Measurements from ENCODE around the gene TLE3. TPM values are rescaled to one million over a fixed set of nuclear protein-coding genes. Genes with fewer than 3 reads are reported as not detected.

The TLE3 gene
- total RNA-seq, 1 experiment from 2014 or later = 98.2 TPM

- no peak for DNase-seq
- Mint-ChIP-seq H3K4me3 (no peak overlapping the region), H3K27ac (no peak overlapping the region; a peak in 1 of 7 replicates)
These were observed 99.9 kb downstream of the TLE3 start for GRCh38 chr15:69997813-69998212.

More at GRCh38 chr15:69997813-69998212, 99.9 kb downstream of the TLE3 start:
- no peak overlapping the region for H3K4me2 ChIP-seq (ENCODE audit: insufficient read depth, insufficient read length, low read length)
- H3K79me2 ChIP-seq (ENCODE audit: insufficient read depth, low read length) = no peaks in the 10 kb centered on the region
- WGBS (ENCODE audit: extremely low coverage, insufficient read length, low lambda C conversion rate) = no CpG with 5 or more reads among the region's 2 CpGs
- H2BK20ac ChIP-seq (ENCODE audit: low read depth, low read length, poor library complexity, severe bottlenecking) = no peak overlapping the region
- no peak overlapping the region for H3K56ac ChIP-seq (ENCODE audit: insufficient read length, low read depth, low read length)
- H3K36me3 Mint-ChIP-seq (ENCODE audit: insufficient read depth in 1 of 3, low read depth in 3 of 3) = peaks cover 4 to 6% (median 5%) of the 10 kb centered on the region in 3 experiments; a peak in 6 of 7 replicates
- H2BK15ac ChIP-seq (ENCODE audit: low read depth, low read length) = no peak overlapping the region
- H2AK5ac ChIP-seq (ENCODE audit: insufficient read length, low read length) = no peak overlapping the region
- H4K5ac ChIP-seq (ENCODE audit: insufficient read length, low read depth, low read length) = no peak overlapping the region
- H3K27ac ChIP-seq (ENCODE audit: insufficient read length, low read depth, low read length) = no peak overlapping the region
- TF ChIP-seq CTCF (conservative IDR thresholded peaks at IDR 0.05) = no peak
- H2BK5ac ChIP-seq (ENCODE audit: insufficient read length, low read length) = no peak overlapping the region
- H4K91ac ChIP-seq (ENCODE audit: insufficient read length, low read depth, low read length) = no peak overlapping the region
- peaks cover 6% of the 10 kb centered on the region for H3K27me3 Mint-ChIP-seq (ENCODE audit: low read depth)
- no peaks in the 10 kb centered on the region for H3K4me1 ChIP-seq (ENCODE audit: insufficient read depth, low read length)
- peaks cover under 1% of the 10 kb centered on the region for H3K9me3 ChIP-seq (ENCODE audit: control insufficient read depth, low read depth, low read length)
- H4K8ac ChIP-seq (replicated peaks; ENCODE audit: insufficient read length, low read depth, low read length) = no peak overlapping the region
- no peak overlapping the region for H3K14ac ChIP-seq (ENCODE audit: insufficient read depth, low read length)
- no peaks in the 10 kb centered on the region for H4K20me1 ChIP-seq (ENCODE audit: control insufficient read depth, insufficient read depth, insufficient read length)
- no peak overlapping the region for H2BK12ac ChIP-seq (ENCODE audit: insufficient read length, low read depth, low read length)
- peaks cover 6 to 9% of the 10 kb centered on the region in 2 experiments for H3K9me3 Mint-ChIP-seq
- H3K4me1 Mint-ChIP-seq = peaks cover 10 to 27% of the 10 kb centered on the region in 2 experiments
- no peak overlapping the region for H2BK120ac ChIP-seq (ENCODE audit: low read depth, low read length, poor library complexity, severe bottlenecking)
- H3K18ac ChIP-seq (ENCODE audit: insufficient read length, low read depth, low read length) = no peak overlapping the region
- H3K4ac ChIP-seq (ENCODE audit: low read depth, low read length) = no peak overlapping the region
- no peaks in the 10 kb centered on the region for H3K79me1 ChIP-seq (ENCODE audit: insufficient read depth, low read depth, low read length, poor library complexity, severe bottlenecking)
- H3K27me3 ChIP-seq (ENCODE audit: insufficient read depth, low read length) = no peaks in the 10 kb centered on the region
- H3K9ac ChIP-seq (ENCODE audit: extremely low read depth, insufficient read length, low read length) = no peak overlapping the region
- no peak overlapping the region for H3K23ac ChIP-seq (ENCODE audit: insufficient read length, low read depth, low read length)
- H3T11ph ChIP-seq (ENCODE audit: low read length) = no peak overlapping the region
- H2AFZ ChIP-seq (ENCODE audit: low read length) = no peak overlapping the region
- no peaks in the 10 kb centered on the region for H3K23me2 ChIP-seq (ENCODE audit: insufficient read length, low read depth, low read length, poor library complexity, severe bottlenecking)

Small RNAs within 50 kb of the gene (microRNA-seq; reads per million reads assigned to microRNA genes)
- gene MIR629 (ENCODE audit: borderline microRNAs expressed) = 45.6 reads per million, percentile 65 among the genes with 10 or more reads in this experiment

All from H9 (cell line).